ENCODE results near the gene YWHAG.

The YWHAG gene

DNA sequence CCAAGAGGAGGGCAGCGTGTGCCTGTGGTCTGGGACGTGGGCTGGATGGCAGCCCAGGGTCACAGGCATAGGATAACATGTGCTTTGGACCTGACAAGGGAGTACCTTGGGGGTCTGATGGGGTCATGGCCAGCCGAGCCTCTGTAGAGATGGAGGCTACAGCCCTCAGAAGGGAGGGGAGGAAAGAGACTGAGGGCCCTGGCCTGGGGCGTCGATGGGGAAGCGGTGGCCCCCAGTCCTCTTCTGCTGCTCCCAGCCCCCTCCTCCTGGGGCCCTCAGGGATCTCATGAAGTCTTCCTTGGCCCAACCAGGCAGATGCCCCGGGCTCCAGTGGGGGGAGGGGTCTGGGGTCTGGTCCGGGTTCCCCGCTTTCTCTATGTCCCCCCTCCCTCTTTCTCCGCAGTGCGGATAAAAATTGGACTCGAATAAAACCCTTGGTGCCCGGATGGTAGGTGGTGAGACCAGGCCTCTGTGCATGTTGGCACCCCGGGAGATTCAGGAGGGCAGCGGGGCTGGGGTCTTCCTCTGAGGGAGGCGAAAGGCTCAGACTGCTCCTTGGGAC, 71.9 kb downstream of the YWHAG start:
- DNase-seq (ENCODE audit: low spot score), result no peak
- TF ChIP-seq, protein P1, sequence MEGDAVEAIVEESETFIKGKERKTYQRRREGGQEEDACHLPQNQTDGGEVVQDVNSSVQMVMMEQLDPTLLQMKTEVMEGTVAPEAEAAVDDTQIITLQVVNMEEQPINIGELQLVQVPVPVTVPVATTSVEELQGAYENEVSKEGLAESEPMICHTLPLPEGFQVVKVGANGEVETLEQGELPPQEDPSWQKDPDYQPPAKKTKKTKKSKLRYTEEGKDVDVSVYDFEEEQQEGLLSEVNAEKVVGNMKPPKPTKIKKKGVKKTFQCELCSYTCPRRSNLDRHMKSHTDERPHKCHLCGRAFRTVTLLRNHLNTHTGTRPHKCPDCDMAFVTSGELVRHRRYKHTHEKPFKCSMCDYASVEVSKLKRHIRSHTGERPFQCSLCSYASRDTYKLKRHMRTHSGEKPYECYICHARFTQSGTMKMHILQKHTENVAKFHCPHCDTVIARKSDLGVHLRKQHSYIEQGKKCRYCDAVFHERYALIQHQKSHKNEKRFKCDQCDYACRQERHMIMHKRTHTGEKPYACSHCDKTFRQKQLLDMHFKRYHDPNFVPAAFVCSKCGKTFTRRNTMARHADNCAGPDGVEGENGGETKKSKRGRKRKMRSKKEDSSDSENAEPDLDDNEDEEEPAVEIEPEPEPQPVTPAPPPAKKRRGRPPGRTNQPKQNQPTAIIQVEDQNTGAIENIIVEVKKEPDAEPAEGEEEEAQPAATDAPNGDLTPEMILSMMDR (IDR thresholded peaks at IDR 0.05; ENCODE audit: extremely low read depth, missing control alignments), result no peak

DNA sequence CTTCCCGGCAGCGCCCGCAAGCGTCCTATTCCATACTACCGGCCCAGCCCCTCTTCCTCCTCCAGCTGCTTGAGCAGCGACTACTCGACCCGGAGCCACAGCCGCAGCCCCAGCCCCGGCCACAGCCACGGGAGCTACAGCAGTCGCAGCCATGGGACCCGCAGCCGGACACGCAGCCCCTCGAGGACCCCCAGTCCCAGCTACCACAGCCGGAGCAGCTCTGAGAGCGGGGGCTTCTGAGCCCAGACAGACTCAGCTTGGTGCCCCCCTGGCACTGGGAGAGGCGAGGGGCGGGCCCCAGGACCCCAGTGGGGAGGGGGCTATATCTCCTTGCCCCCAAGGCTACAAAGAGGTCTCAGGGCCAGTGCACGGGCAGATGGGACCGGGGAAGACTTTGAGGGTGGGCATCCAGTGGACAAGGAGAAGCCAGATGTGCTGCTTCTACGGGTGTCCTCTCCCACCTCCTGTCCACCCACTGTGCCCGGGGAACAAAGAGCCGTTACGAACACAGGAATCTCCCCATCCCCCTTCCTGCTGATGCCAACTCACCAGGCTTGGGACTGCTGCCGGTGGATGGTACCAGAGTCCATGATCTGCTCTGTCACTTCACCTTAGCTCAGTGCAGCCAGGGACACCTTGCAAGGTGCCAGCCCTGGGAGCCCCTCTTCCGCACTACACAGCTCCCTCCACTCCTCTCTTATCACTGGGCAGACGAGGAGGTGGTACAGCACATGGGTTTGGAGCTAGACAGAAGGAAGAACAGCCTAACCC, 73.0 kb downstream of the YWHAG start:
- DNase-seq (ENCODE audit: low spot score), result no peak
- TF ChIP-seq, protein P1 (IDR thresholded peaks at IDR 0.05; ENCODE audit: extremely low read depth, missing control alignments), result no peak

DNA sequence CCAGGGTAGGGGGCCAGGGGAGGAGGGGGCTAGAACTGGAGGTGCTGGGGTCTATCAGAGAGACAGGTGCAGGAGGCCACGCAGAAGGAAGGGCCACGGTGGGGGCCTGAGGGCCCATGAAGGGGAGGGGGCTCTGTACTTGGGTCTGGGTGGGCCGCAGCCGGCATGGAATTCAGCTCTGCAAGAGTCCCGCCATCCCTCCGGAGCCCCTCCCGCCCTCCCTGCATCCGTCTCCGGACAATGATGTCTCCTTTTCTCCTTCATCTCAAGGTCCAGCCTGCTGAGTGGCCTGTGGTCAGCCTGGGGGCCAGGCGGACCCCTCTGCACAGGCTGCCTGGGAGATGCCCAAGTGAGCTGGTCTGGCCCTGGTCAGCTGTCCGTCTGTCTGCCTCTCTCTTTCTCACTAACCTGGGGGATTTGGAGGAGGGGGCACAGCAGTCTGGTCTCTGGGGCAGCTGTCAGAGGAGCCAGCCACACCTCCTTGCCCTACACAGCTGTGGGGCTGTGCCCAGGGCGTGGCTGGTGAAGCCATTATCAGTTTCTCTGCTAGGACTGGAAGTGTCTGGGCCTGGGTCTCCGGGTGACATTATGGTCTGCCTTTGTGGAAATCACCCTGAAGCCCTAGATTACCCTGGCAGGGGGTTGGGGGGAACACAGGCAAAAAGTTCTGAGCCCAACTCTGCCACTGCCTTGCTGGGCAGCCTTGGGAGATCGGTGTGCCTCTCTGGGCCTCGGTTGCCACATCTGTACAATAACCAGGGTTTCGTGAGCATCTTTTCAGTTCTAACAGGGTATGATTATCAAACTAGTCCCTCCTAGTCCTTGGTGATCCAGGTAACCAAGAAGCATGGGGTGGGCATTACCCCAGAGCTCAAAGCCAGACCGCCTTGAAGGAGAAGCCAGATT, 75.3 kb downstream of the YWHAG start:
- DNase-seq (ENCODE audit: low spot score), result peak; percentile 19
- TF ChIP-seq, protein P1 (IDR thresholded peaks at IDR 0.05; ENCODE audit: extremely low read depth, missing control alignments), result no peak

DNA sequence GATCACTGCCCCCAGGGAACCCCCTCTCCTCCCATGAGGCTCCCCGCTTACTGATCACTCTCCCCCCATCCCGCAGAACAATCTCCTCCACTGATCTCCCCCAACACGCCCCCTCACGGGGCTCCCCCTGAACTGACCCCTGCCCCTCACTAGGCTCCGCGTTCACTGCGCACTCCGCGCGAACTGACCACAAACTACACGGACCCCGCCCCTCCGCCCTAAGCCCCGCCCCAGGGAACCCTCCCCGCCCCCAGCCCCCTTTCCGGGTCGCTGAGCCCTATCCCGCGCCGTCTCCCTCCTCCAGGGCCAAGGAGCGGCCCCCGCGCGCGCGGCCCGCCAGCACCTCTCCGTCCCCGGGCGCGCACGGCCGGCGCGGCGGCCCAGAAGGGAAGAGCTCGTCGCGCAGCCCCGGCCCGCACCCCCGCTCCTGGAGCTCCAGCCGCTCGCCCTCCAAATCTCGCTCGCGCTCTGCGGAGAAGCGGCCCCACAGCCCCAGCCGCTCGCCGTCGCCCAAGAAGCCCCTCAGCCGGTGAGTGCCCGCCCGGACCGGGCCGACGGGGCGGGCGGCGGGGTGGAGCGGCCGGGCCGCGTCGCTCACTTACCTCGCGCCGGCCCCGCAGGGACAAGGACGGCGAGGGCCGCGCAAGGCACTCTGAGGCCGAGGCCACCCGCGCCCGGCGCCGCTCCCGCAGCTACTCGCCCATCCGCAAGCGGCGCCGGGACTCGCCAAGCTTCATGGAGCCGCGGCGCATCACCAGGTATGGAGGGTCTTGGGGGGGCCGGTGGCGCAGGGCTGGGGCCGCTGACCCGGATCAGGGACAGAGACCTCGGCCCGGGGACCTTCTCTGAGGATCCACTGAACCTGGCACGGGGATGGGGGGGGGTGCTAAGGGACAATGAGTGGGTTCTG, 76.2 kb downstream of the YWHAG start:
- TF ChIP-seq, protein P1 (IDR thresholded peaks at IDR 0.05; ENCODE audit: extremely low read depth, missing control alignments), result no peak
- peak; percentile 58 for DNase-seq (ENCODE audit: low spot score)

DNA sequence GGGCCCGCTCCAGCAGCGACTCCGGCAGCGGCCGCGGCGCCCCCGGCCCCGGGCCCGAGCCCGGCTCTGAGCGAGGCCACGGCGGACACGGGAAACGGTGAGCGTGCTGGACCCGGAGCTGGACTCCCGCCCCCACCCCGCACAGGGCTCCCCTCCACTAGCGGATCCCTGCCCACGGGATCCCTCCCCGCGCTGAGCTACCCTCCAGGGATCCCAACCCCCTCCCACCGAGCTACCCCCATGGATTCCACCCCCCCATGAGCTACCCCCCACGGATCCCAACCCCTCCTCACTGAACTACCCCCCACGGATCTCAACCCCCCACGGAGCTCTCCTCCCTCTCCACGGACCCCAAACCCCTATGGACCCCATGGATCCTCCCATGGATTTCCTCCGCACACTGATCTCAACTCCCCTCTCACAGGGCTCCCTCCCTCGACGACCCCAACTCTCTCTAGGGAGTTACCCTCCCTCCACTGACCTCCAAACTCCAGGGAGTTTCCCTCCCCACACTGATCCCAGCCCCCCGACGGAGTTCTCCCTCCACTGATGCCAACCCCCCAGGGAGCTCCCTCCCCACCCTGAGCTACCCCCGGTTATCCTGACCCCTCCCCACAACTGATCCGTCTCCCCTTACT, 77.0 kb downstream of the YWHAG start:
- peak; percentile 36 for DNase-seq (ENCODE audit: low spot score)
- TF ChIP-seq, protein P1 (IDR thresholded peaks at IDR 0.05; ENCODE audit: extremely low read depth, missing control alignments), result no peak

DNA sequence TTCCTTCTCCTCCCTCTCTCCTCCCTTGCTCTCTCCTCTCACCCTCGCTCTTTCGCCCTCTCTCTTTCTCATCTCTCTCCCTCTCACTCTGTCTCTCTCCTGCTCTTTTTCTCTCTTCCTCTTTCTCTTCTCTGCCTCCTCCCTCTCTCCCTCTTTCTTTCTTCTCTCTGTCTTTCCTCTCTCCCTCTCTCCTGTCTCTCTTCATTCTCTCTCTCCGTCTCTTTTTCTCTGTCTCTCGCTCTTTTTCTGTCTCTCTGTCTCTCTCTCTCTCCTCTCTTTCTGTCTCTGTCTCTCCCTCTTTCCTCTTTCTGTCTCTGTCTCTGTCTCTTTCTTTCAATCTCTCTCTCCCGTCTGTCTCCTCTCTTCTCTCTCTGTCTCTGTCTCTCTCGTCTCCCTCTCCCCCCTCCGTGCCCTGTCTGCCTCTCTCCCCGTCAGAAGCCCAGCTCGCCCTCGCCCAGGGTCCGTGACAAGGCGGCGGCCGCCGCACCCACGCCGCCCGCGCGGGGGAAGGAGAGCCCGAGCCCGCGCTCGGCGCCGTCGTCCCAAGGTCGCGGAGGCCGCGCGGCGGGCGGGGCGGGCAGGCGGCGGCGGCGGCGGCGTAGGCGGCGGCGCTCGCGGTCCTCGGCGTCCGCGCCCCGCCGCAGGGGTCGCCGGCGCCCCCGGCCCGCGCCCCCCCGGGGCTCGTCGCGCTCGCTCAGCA, 77.6 kb downstream of the YWHAG start:
- peak; percentile 56 for DNase-seq (ENCODE audit: low spot score)
- TF ChIP-seq, protein P1 (IDR thresholded peaks at IDR 0.05; ENCODE audit: extremely low read depth, missing control alignments), result no peak
